IMR-90 (cell line): ENCODE data around the gene ADAMTS18. TPM values are rescaled to one million over a fixed set of nuclear protein-coding genes. Genes with fewer than 3 reads are reported as not detected.

Experiments
- ATAC-seq: fragments of 200-7000 bp; cut with Tn5 transposase; 2 replicates; pipeline ENCODE4 v1.9.1; 2020; ENCODE audit warnings: low read depth, mild to moderate bottlenecking, moderate library complexity
- BruUV-seq: library from RNA; stranded (reverse); fragments of 400-500 nt; replicated peaks from 2 replicates; lab custom pipeline; 2021; lab: Mats Ljungman, UMichigan
- CTCF ChIA-PET: fragments of 300-600 bp; formaldehyde crosslinking; extraction: SDS; loops from one replicate; lab custom pipeline; 2021; ENCODE audit warnings: antibody characterized with exemption; lab: Yijun Ruan, JAX
- POLR2A ChIA-PET: fragments of 300-600 bp; sonication (Branson Sonifier 250); formaldehyde crosslinking; loops from one replicate; lab custom pipeline; 2022; ENCODE audit warnings: antibody characterized with exemption; ENCODE audit not compliant: unreplicated experiment; lab: Charles Lee
- DNase-seq: peaks from one replicate; pipeline ENCODE4 v3.0.0; 2013
- H2AFZ ChIP-seq: replicated peaks from 2 replicates; pipeline ENCODE3; 2013; ENCODE audit warnings: low read length, mild to moderate bottlenecking; ENCODE audit not compliant: poor library complexity
- H2AK5ac ChIP-seq: 2 replicates; pipeline ENCODE4 v1.6.1; 2013; ENCODE audit warnings: low read depth, low read length, inconsistent platforms
- H2AK9ac ChIP-seq: replicated peaks from 2 replicates; pipeline ENCODE3; 2013; ENCODE audit warnings: mild to moderate bottlenecking, low read depth, low read length, moderate library complexity; ENCODE audit not compliant: poor library complexity
- H2BK120ac ChIP-seq: 2 replicates; pipeline ENCODE4 v1.6.1; 2013; ENCODE audit warnings: low read depth, low read length, inconsistent platforms
- H2BK15ac ChIP-seq: 3 replicates; pipeline ENCODE4 v1.6.1; 2013; ENCODE audit warnings: low read depth, low read length, inconsistent platforms
- H2BK20ac ChIP-seq: 2 replicates; pipeline ENCODE4 v1.6.1; 2013; ENCODE audit warnings: low read depth, mild to moderate bottlenecking, inconsistent platforms, low read length, moderate library complexity
- H2BK5ac ChIP-seq: 2 replicates; pipeline ENCODE4 v1.6.1; 2013; ENCODE audit warnings: mild to moderate bottlenecking, low read depth, low read length, inconsistent platforms; ENCODE audit not compliant: poor library complexity, severe bottlenecking
- H3K14ac ChIP-seq: replicated peaks from 2 replicates; pipeline ENCODE4 v1.6.1; 2013; ENCODE audit warnings: low read depth, low read length, inconsistent platforms
- H3K18ac ChIP-seq: 2 replicates; pipeline ENCODE4 v1.6.1; 2013; ENCODE audit warnings: low read depth, low read length, control low read depth
- H3K23ac ChIP-seq: 2 replicates; pipeline ENCODE4 v1.6.1; 2013; ENCODE audit warnings: low read depth, low read length, inconsistent platforms
- H3K27ac ChIP-seq: 2 replicates; pipeline ENCODE4 v1.5.1; 2013; ENCODE audit warnings: mild to moderate bottlenecking, control low read depth, low read length; ENCODE audit not compliant: insufficient read depth
- H3K27me3 ChIP-seq: 2 replicates; pipeline ENCODE4 v1.6.1; 2013; ENCODE audit warnings: low read length; ENCODE audit not compliant: control insufficient read depth, insufficient read depth
- H3K36me3 ChIP-seq: 2 replicates; pipeline ENCODE4 v1.6.1; 2013; ENCODE audit warnings: low read length, mixed read lengths; ENCODE audit not compliant: control insufficient read depth, insufficient read depth
- H3K4ac ChIP-seq: 2 replicates; pipeline ENCODE4 v1.6.1; 2013; ENCODE audit warnings: low read depth, low read length, inconsistent platforms
- H3K4me1 ChIP-seq: 2 replicates; pipeline ENCODE4 v1.6.1; 2013; ENCODE audit warnings: low read length, mixed read lengths; ENCODE audit not compliant: control insufficient read depth, insufficient read depth
- H3K4me2 ChIP-seq: 2 replicates; pipeline ENCODE4 v1.6.1; 2013; ENCODE audit warnings: low read depth, mild to moderate bottlenecking, control low read depth, low read length, moderate library complexity
- H3K4me3 ChIP-seq: 2 replicates; pipeline ENCODE4 v1.5.1; 2013; ENCODE audit warnings: low read depth, mild to moderate bottlenecking, control low read depth, low read length, moderate library complexity; ENCODE audit not compliant: insufficient read depth
- H3K56ac ChIP-seq: 2 replicates; pipeline ENCODE4 v1.6.1; 2013; ENCODE audit warnings: low read length, inconsistent platforms; ENCODE audit not compliant: insufficient read depth; ENCODE audit errors: extremely low read depth
- H3K79me1 ChIP-seq, 2 experiments: 2 replicates each; pipeline ENCODE4 v1.6.1; 2013; ENCODE audit warnings: low read length in 2 of 2, inconsistent platforms in 1 of 2, low read depth in 1 of 2
- H3K9ac ChIP-seq: 2 replicates; pipeline ENCODE4 v1.6.1; 2013; ENCODE audit warnings: low read depth, low read length, control low read depth
- H3K9me1 ChIP-seq: 2 replicates; pipeline ENCODE4 v1.6.1; 2013; ENCODE audit warnings: low read length, inconsistent platforms; ENCODE audit not compliant: insufficient read depth
- H3K9me3 ChIP-seq: 2 replicates; pipeline ENCODE4 v1.6.1; 2013; ENCODE audit warnings: low read length; ENCODE audit not compliant: control insufficient read depth, insufficient read depth
- H4K20me1 ChIP-seq: 2 replicates; pipeline ENCODE4 v1.6.1; 2013; ENCODE audit warnings: low read length, inconsistent platforms; ENCODE audit not compliant: insufficient read depth
- H4K5ac ChIP-seq: 2 replicates; pipeline ENCODE4 v1.6.1; 2013; ENCODE audit warnings: mild to moderate bottlenecking, low read depth, low read length, control low read depth
- H4K8ac ChIP-seq, 2 experiments: 2 replicates each; pipeline ENCODE4 v1.6.1; 2013; ENCODE audit warnings: low read depth in 2 of 2, low read length in 2 of 2, control low read depth in 1 of 2, inconsistent platforms in 1 of 2
- H4K91ac ChIP-seq: 2 replicates; pipeline ENCODE4 v1.6.1; 2013; ENCODE audit warnings: low read depth, low read length, inconsistent platforms; ENCODE audit not compliant: insufficient read depth
- CEBPB ChIP-seq: IDR thresholded peaks from 2 replicates; pipeline ENCODE4 v1.6.1; 2012; ENCODE audit warnings: low read depth, low read length, improper control_type of control experiment
- CHD1 ChIP-seq: IDR thresholded peaks from 2 replicates; pipeline ENCODE4 v1.6.1; 2012; ENCODE audit warnings: low read depth, low read length, improper control_type of control experiment
- FOS ChIP-seq: fragments of 150-350 bp; IDR thresholded peaks from 2 replicates; pipeline ENCODE4 v1.6.1; 2016; ENCODE audit warnings: low read depth, low read length
- MXI1 ChIP-seq: IDR thresholded peaks from 2 replicates; pipeline ENCODE4 v1.6.1; 2012; ENCODE audit warnings: low read depth, mild to moderate bottlenecking, low read length, moderate library complexity, borderline replicate concordance
- NFE2L2 ChIP-seq: fragments of 150-350 bp; IDR thresholded peaks from 2 replicates; pipeline ENCODE4 v1.6.1; 2016; ENCODE audit warnings: low read depth, mild to moderate bottlenecking, low read length
- POLR2A ChIP-seq: IDR thresholded peaks from 2 replicates; pipeline ENCODE4 v1.6.1; 2012; ENCODE audit warnings: mild to moderate bottlenecking, low read depth, low read length
- RFX5 ChIP-seq: IDR thresholded peaks from 2 replicates; pipeline ENCODE4 v1.8.0; 2012; ENCODE audit warnings: low read depth, mild to moderate bottlenecking, low read length, moderate library complexity
- SMC3 ChIP-seq: fragments of 150-350 bp; IDR thresholded peaks from 2 replicates; pipeline ENCODE4 v1.6.1; 2016; ENCODE audit warnings: low read depth, mild to moderate bottlenecking, antibody characterized with exemption, low read length, moderate library complexity
- WGBS, 2 experiments: methylation state at CpG; one replicate each; pipeline versions ENCODE4 v1.1.5 to v1.1.7; 2013; ENCODE audit warnings: missing lambda C conversion rate in 2 of 2; ENCODE audit not compliant: insufficient read length in 1 of 2; ENCODE audit errors: extremely low coverage in 2 of 2; 5-methylcytosine and 5-hydroxymethylcytosine counted together
- dilution Hi-C: fragments of 300-500 bp; cut with HindIII; formaldehyde crosslinking; loops from one replicate; pipeline ENCODE4 v1.14.3; 2018; ENCODE audit warnings: low sequenced_read_pairs; ENCODE audit not compliant: unreplicated experiment
- in situ Hi-C: fragments of 300-500 bp; cut with MboI; formaldehyde crosslinking; loops from 3 replicates; pipeline ENCODE4 v1.14.3; 2019; ENCODE audit warnings: low sequenced_read_pairs, inconsistent platforms, mixed read lengths
- intact Hi-C: fragments of 100-400 bp; cut with micrococcal nuclease; formaldehyde crosslinking; loops from 2 replicates; pipeline ENCODE4 v1.10.0; 2022
- polyA plus RNA-seq, 3 experiments: library from polyadenylated mRNA; depleted of rRNA; stranded (reverse); fragments of >200 nt; gene quantifications; 2 replicates each; pipeline ENCODE4 v1.2.3, GENCODE V29; 2012; ENCODE audit warnings: low replicate concordance in 1 of 3
- total RNA-seq: library from RNA; depleted of rRNA; stranded (reverse); fragments of >200 nt; gene quantifications from 2 replicates; pipeline ENCODE4 v1.2.3, GENCODE V29; 2012

ADAMTS18 gene
- total and polyA plus RNA-seq, 2 of the 4 experiments (the other 2 are of a cell fraction), result not detected

DNA sequence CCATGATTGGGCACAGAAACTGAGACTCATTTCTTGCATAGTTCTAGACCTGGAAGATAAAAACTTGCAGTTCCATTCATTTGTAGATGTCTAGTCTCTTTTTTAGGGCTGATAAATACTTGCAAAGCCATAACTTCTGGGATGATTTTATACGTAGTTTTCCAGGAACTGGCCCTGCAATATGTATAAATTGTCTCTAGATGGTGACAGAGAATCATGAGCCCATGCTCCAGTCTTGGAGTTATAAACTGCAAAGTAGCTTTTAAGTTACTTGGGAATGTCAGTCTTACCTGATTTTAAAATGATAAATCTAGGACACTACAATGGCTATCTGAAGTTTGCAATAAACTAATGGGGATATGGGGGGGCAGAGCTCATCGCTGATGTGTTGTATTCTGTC lies 3.0 kb upstream of the ADAMTS18 start:
- intact Hi-C loops, result loop anchor here (1.0 to 5.0 kb wide), 2 partner anchors 146 to 201 kb away; no protein-coding TSS in a partner anchor

More for the DNA sequence above, 3.0 kb upstream of the ADAMTS18 start:
- Histone ChIP-seq H3K4me2 (no peak overlapping the region), H3K79me1 (no peaks in the 10 kb centered on the region), H3K36me3 (no peaks in the 10 kb centered on the region), H3K9me3 (no peaks in the 10 kb centered on the region), H2BK15ac (no peak overlapping the region), H3K4ac (no peak overlapping the region), H3K23ac (no peak overlapping the region), H2BK5ac (no peak overlapping the region), H3K9me1 (no peaks in the 10 kb centered on the region), H4K91ac (no peak overlapping the region), H4K5ac (no peak overlapping the region), H3K4me1 (no peaks in the 10 kb centered on the region), H2AK5ac (no peak overlapping the region), H4K20me1 (no peaks in the 10 kb centered on the region), H3K9ac (no peak overlapping the region), H4K8ac (no peak overlapping the region), H2BK20ac (no peak overlapping the region), H2BK120ac (no peak overlapping the region), H3K14ac (no peak overlapping the region), H3K27ac (no peak overlapping the region), H3K56ac (no peak overlapping the region), H3K18ac (no peak overlapping the region), H2AFZ (no peak overlapping the region), H3K27me3 (peaks cover 12% of the 10 kb centered on the region), H3K4me3 (no peak overlapping the region), H2AK9ac (no peak overlapping the region)
- in situ Hi-C loops, result no loop called here
- WGBS, 2 experiments, result no CpG with 5 or more reads among the region's 2 CpGs
- ChIA-PET POLR2A (no interaction called here), CTCF (interaction anchor here (1.0 kb wide), 1 partner anchor 146 kb away, joined by 3 read pairs; no protein-coding TSS in a partner anchor)
- BruUV-seq, result no TSS peak
- TF ChIP-seq CEBPB (no peak), CHD1 (no peak), NFE2L2 (no peak), SMC3 (no peak), RFX5 (no peak), MXI1 (no peak), FOS (no peak), POLR2A (no peak)
- no peak for DNase-seq
- ATAC-seq, result no peak
- dilution Hi-C loops, result no loop called here
